ENCODE results near the gene RALGPS1.
A peak's percentile ranks its signal among the peaks of the same experiment; 100 is the strongest.

The RALGPS1 gene

DNA sequence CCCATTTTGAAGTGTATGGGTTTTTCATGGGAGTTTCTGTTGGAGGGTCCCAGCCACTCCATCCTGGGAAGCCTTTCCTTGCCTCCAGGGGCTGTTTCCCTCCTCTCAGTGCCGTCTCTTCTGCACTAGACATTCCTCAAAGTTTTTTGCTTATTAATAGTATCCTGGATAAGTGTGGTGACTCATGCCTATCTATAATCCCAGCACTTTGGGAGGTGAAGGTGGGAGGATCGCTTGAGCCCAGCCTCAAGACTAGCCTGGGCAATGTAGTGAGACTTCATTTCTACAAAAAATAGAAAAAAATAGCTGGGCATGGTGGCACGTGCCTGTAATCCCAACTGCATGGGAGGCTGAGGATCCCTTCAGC is 43.1 kb downstream of the RALGPS1 start (continued):
- TF ChIP-seq ZNF2 (tag by site-specific recombination; IDR thresholded peaks at IDR 0.05) (no peak), ZNF404 (tag by site-specific recombination; IDR thresholded peaks at IDR 0.05) (no peak), ZNF600 (tag by site-specific recombination; IDR thresholded peaks at IDR 0.05) (0 out of 2 replicates have a peak, but pooled peaks have one; percentile 6), WT1 (tag by site-specific recombination; IDR thresholded peaks at IDR 0.05) (peak; percentile 28; the same call in 1 of the 2 replicates), ZNF302 (tag by site-specific recombination; IDR thresholded peaks at IDR 0.05; ENCODE audit: low read depth) (no peak), SP7 (tag by site-specific recombination; IDR thresholded peaks at IDR 0.05) (peak; percentile 24; the same call in 1 of the 2 replicates), GLIS1 (tag by site-specific recombination; IDR thresholded peaks at IDR 0.05) (peak; percentile 40; the same call in 1 of the 2 replicates), KLF1 (tag by site-specific recombination; IDR thresholded peaks at IDR 0.05) (no peak), ZNF148 (tag by site-specific recombination; IDR thresholded peaks at IDR 0.05; ENCODE audit: borderline replicate concordance) (no peak)
- TF ChIP-seq, protein P1, sequence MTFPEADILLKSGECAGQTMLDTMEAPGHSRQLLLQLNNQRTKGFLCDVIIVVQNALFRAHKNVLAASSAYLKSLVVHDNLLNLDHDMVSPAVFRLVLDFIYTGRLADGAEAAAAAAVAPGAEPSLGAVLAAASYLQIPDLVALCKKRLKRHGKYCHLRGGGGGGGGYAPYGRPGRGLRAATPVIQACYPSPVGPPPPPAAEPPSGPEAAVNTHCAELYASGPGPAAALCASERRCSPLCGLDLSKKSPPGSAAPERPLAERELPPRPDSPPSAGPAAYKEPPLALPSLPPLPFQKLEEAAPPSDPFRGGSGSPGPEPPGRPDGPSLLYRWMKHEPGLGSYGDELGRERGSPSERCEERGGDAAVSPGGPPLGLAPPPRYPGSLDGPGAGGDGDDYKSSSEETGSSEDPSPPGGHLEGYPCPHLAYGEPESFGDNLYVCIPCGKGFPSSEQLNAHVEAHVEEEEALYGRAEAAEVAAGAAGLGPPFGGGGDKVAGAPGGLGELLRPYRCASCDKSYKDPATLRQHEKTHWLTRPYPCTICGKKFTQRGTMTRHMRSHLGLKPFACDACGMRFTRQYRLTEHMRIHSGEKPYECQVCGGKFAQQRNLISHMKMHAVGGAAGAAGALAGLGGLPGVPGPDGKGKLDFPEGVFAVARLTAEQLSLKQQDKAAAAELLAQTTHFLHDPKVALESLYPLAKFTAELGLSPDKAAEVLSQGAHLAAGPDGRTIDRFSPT (tag by site-specific recombination; IDR thresholded peaks at IDR 0.05), result no peak

DNA sequence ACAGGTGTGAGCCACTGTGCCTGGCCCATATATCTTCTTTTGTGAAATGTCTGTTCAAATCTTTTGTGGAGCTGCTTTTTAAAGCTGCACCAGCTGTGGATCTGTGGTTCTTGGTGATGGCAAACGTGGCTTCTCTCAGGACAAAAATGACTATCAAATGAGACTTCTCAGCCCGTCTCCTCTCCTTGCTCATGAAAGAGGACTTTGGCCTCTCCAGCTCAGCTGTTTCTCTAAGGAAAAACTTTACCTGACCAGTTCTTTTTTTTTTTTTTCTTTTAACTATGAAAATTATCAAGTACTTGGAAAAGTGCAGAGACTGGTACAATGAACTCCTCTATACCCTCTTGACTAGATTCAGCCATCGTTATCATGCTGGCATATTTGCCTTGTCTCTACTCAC is 44.8 kb downstream of the RALGPS1 start:
- Histone ChIP-seq H3K36me3 (ENCODE audit: control insufficient read depth in 2 of 2, insufficient read depth in 1 of 2, low read length in 2 of 2) (no peaks in the 10 kb centered on the region), H3K9me3 (ENCODE audit: control insufficient read depth, insufficient read depth, low read depth, low read length) (no peaks in the 10 kb centered on the region), H3K4me3 (ENCODE audit: low read depth, low read length) (no peak overlapping the region), H3K4me1 (ENCODE audit: control insufficient read depth, insufficient read depth, low read length) (peaks cover 3% of the 10 kb centered on the region; the same call in 1 of the 2 replicates), H3K27ac (ENCODE audit: extremely low read depth, low read depth, low read length) (no peak overlapping the region)
- TF ChIP-seq ZNF10 (tag by site-specific recombination; IDR thresholded peaks at IDR 0.05) (no peak), PRDM2 (tag by site-specific recombination; IDR thresholded peaks at IDR 0.05; ENCODE audit: borderline replicate concordance) (no peak), ZNF510 (tag by site-specific recombination; IDR thresholded peaks at IDR 0.05; ENCODE audit: insufficient replicate concordance) (no peak)
- ChIA-PET POLR2A (no interaction called here), CTCF (interaction anchor here (0.6 to 5.0 kb wide), 2 partner anchors 19 to 240 kb away, joined by 3 to 26 read pairs; no protein-coding TSS in a partner anchor)
